Tibial artery (tissue), 4 donors: ENCODE data around the gene SEPTIN8.
A peak's percentile ranks its signal among the peaks of the same experiment; 100 is the strongest.

Source experiments
- DNase-seq, 2 donors: peaks; one replicate each; pipeline ENCODE4 v3.0.0-alpha.2; 2019
- H3K27ac ChIP-seq, 2 donors: fragments of 200-600 bp; sonication (generic) in 1 of 2; 1 replicate in 1 of 2; 2 replicates in 1 of 2; pipeline ENCODE4 v1.5.1; 2018 to 2019; ENCODE audit warnings: mild to moderate bottlenecking in 1 of 2
- H3K27me3 ChIP-seq, 2 donors: fragments of 200-600 bp; sonication (generic) in 1 of 2; one replicate each; pipeline versions ENCODE4 v1.5.1 to v1.6.0; 2016 to 2019
- H3K36me3 ChIP-seq, 3 donors: fragments of 200-600 bp; sonication (generic) in 2 of 3; one replicate each; pipeline ENCODE4 v1.5.1; 2016 to 2019; ENCODE audit warnings: mild to moderate bottlenecking in 2 of 3
- H3K4me1 ChIP-seq, 4 donors: fragments of 200-600 bp; sonication (generic) in 2 of 4; 1 replicate in 3 of 4; 2 replicates in 1 of 4; pipeline ENCODE4 v1.5.1; 2016 to 2019
- H3K4me3 ChIP-seq, 2 donors: fragments of 200-600 bp; sonication (generic) in 1 of 2; 1 replicate in 1 of 2; 2 replicates in 1 of 2; pipeline ENCODE4 v1.5.1; 2018 to 2019; ENCODE audit warnings: mild to moderate bottlenecking in 2 of 2
- H3K9me3 ChIP-seq, 3 donors: fragments of 200-600 bp; sonication (generic) in 1 of 3; one replicate each; pipeline ENCODE4 v1.5.1; 2016 to 2019
- CTCF ChIP-seq, 2 experiments: fragments of 200-600 bp in 1 of 2; fragments of 450-650 bp in 1 of 2; IDR thresholded peaks; one replicate each; pipeline ENCODE4 v1.5.1; 2017 to 2019; ENCODE audit warnings: antibody characterized with exemption in 2 of 2, mild to moderate bottlenecking in 1 of 2, moderate library complexity in 1 of 2
- intact Hi-C: fragments of 100-400 bp; cut with DNase I; formaldehyde crosslinking; loops from one replicate; pipeline ENCODE4 v1.15.0; 2023; ENCODE audit warnings: low total_unique reads

The SEPTIN8 gene

GRCh38 chr5:132753135-132753987, 23.7 kb downstream of the SEPTIN8 start:
- no peak for DNase-seq

GRCh38 chr5:132752581-132753125, 24.4 kb downstream of the SEPTIN8 start:
- H3K36me3 ChIP-seq, result peaks cover 0 to 6% (median 0%) of the 10 kb centered on the region in 3 donors
- H3K4me3 ChIP-seq, result no peak overlapping the region
- no peak for TF ChIP-seq CTCF (IDR thresholded peaks at IDR 0.05)
- H3K27ac ChIP-seq, result no peak overlapping the region
- peaks cover 0 to 8% (median under 1%) of the 10 kb centered on the region in 4 donors for H3K4me1 ChIP-seq
- DNase-seq, result no peak
- no peaks in the 10 kb centered on the region for H3K9me3 ChIP-seq
- peaks cover 0 to 4% of the 10 kb centered on the region in 2 donors for H3K27me3 ChIP-seq
- intact Hi-C loops, result loop anchor here (5.0 kb wide), 1 partner anchor 65 kb away; no protein-coding TSS in a partner anchor

More at GRCh38 chr5:132753135-132753987, 23.7 kb downstream of the SEPTIN8 start:
- intact Hi-C loops, result loop anchor here (5.0 kb wide), 1 partner anchor 64 kb away; no protein-coding TSS in a partner anchor
- Histone ChIP-seq H3K4me3 (no peak overlapping the region), H3K27ac (no peak overlapping the region), H3K36me3 (peaks cover 0 to 13% (median 7%) of the 10 kb centered on the region in 3 donors), H3K9me3 (no peaks in the 10 kb centered on the region), H3K27me3 (no peaks in the 10 kb centered on the region), H3K4me1 (peaks cover 0 to 5% (median 0%) of the 10 kb centered on the region in 4 donors)
- TF ChIP-seq CTCF (IDR thresholded peaks at IDR 0.05), result no peak

GRCh38 chr5:132751971-132752580, 25.0 kb downstream of the SEPTIN8 start:
- no peaks in the 10 kb centered on the region for H3K36me3 ChIP-seq
- DNase-seq, result no peak
- H3K27me3 ChIP-seq, result peaks cover 0 to 9% of the 10 kb centered on the region in 2 donors
- no peaks in the 10 kb centered on the region for H3K9me3 ChIP-seq
- intact Hi-C loops, result loop anchor here (5.0 kb wide), 1 partner anchor 65 kb away; no protein-coding TSS in a partner anchor
- no peak overlapping the region for H3K27ac ChIP-seq
- no peak overlapping the region for H3K4me3 ChIP-seq
- peaks cover 0 to 14% (median 6%) of the 10 kb centered on the region in 4 donors for H3K4me1 ChIP-seq
- no peak for TF ChIP-seq CTCF (IDR thresholded peaks at IDR 0.05)

- peaks cover 0 to 14% of the 10 kb centered on the region in 2 donors for H3K27me3 ChIP-seq
- intact Hi-C loops, result loop anchor here (5.0 kb wide), 1 partner anchor 66 kb away; no protein-coding TSS in a partner anchor
- H3K36me3 ChIP-seq, result no peaks in the 10 kb centered on the region
- H3K4me3 ChIP-seq, result no peak overlapping the region
- peaks cover 0 to 17% (median 9%) of the 10 kb centered on the region in 4 donors for H3K4me1 ChIP-seq
- no peaks in the 10 kb centered on the region for H3K9me3 ChIP-seq
- peak in 1 of 2 donors; percentile 85 for DNase-seq
- TF ChIP-seq CTCF (IDR thresholded peaks at IDR 0.05), result no peak
- no peak overlapping the region for H3K27ac ChIP-seq
These were observed 25.6 kb downstream of the SEPTIN8 start for GRCh38 chr5:132751444-132751843.

- no peaks in the 10 kb centered on the region for H3K9me3 ChIP-seq
- no peak overlapping the region for H3K27ac ChIP-seq
- intact Hi-C loops, result loop anchor here (5.0 kb wide), 1 partner anchor 67 kb away; no protein-coding TSS in a partner anchor
- no peaks in the 10 kb centered on the region for H3K36me3 ChIP-seq
- peaks cover 0 to 17% (median 9%) of the 10 kb centered on the region in 4 donors for H3K4me1 ChIP-seq
- TF ChIP-seq CTCF (IDR thresholded peaks at IDR 0.05), result no peak
- H3K27me3 ChIP-seq, result peaks cover 0 to 19% of the 10 kb centered on the region in 2 donors
- no peak overlapping the region for H3K4me3 ChIP-seq
- DNase-seq, result no peak
These were observed 26.4 kb downstream of the SEPTIN8 start for GRCh38 chr5:132750471-132751230.
